ENCODE measurements around the gene RIMBP2. TPM values are rescaled to one million over a fixed set of nuclear protein-coding genes. Genes with fewer than 3 reads are reported as not detected.

RIMBP2 gene
- total and polyA plus RNA-seq, 9 of the 15 experiments (the other 6 are each of a cell fraction or from before 2014, with no cell fraction given), result not detected

DNA sequence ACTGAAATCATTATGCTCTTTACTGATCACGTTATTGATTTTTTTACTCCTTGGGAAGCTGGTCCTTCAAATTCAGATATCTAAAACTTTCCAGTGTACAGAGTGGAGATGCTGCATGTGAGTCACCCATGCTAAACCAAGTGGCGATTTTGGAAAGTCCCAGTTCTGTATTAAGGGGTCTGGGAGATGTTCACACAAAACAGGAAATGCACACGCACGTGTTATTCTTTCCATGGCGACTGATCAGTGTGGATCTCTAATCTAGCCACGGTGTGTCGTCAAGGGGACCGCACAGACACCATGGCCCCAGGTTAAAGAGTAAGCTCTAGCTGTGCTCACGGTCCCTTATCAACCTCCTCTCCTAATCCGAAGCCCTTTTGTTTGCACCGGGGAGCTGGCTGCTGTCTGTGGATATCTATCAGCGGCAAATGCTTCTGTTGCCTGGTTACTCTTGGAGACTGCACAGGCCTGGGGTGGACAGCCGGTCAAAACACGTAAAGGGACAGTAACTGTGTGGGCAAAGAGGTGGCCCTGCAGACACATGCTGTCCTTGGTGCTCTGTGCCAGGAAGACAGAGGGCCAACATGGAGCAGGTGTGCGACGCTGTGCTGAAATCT is 96.6 kb downstream of the RIMBP2 start:
- FAIRE-seq, result no peak
- peaks cover 14 to 48% of the 10 kb centered on the region in 2 experiments; a peak in 4 of 5 replicates for H3K27me3 ChIP-seq (ENCODE audit: control insufficient read depth in 2 of 2, insufficient read depth in 2 of 2, low read length in 2 of 2)

GRCh38 chr12:130617219-130617618 is 98.9 kb downstream of the RIMBP2 start:
- CTCF ChIA-PET (ENCODE audit: low intra/inter-chr PET ratio), result no interaction called here
- TF ChIP-seq, protein P1, sequence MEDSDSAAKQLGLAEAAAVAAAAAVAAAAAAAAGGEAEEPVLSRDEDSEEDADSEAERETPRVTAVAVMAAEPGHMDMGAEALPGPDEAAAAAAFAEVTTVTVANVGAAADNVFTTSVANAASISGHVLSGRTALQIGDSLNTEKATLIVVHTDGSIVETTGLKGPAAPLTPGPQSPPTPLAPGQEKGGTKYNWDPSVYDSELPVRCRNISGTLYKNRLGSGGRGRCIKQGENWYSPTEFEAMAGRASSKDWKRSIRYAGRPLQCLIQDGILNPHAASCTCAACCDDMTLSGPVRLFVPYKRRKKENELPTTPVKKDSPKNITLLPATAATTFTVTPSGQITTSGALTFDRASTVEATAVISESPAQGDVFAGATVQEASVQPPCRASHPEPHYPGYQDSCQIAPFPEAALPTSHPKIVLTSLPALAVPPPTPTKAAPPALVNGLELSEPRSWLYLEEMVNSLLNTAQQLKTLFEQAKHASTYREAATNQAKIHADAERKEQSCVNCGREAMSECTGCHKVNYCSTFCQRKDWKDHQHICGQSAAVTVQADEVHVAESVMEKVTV (CRISPR knock-in tag; IDR thresholded peaks at IDR 0.05), result no peak
- no peak for TF ChIP-seq MCM7 (IDR thresholded peaks at IDR 0.05)
- TF ChIP-seq ZNF347 (CRISPR knock-in tag; IDR thresholded peaks at IDR 0.05; ENCODE audit: low read depth), result no peak
- no peak for TF ChIP-seq TBL1XR1 (IDR thresholded peaks at IDR 0.05; ENCODE audit: low read length in 2 of 2)
- TF ChIP-seq PCBP1 (IDR thresholded peaks at IDR 0.05; ENCODE audit: low read depth, low read length, poor library complexity, severe bottlenecking), result no peak
- no peak for TF ChIP-seq IFI16 (CRISPR knock-in tag; IDR thresholded peaks at IDR 0.05)
- no peak for TF ChIP-seq ATF7 (IDR thresholded peaks at IDR 0.05)
- TF ChIP-seq SAFB (IDR thresholded peaks at IDR 0.05; ENCODE audit: borderline replicate concordance, low read depth, low read length), result no peak
- no peak for TF ChIP-seq MEF2D (tag; conservative IDR thresholded peaks at IDR 0.05; ENCODE audit: low read depth)
- no peak for TF ChIP-seq DPF2 (IDR thresholded peaks at IDR 0.05)
- no peak for TF ChIP-seq JUN (IDR thresholded peaks at IDR 0.05; ENCODE audit: borderline replicate concordance, low read depth, low read length)
- no peak for TF ChIP-seq JUN (CRISPR knock-in tag; IDR thresholded peaks at IDR 0.05; ENCODE audit: borderline replicate concordance)
- TF ChIP-seq EGR1 (conservative IDR thresholded peaks at IDR 0.05), result no peak

More for the DNA sequence above, 96.6 kb downstream of the RIMBP2 start:
- WGBS (ENCODE audit: insufficient coverage, low coverage, missing lambda C conversion rate), result 0% methylated on average over 14 of the region's 16 CpGs
- in situ Hi-C loops (cut with MboI) (no loop called here), intact Hi-C loops (cut with micrococcal nuclease) (no loop called here)
- Histone ChIP-seq H3K4me3 (no peak overlapping the region), H3K27ac (ENCODE audit: extremely low read depth, low read depth, low read length) (no peak overlapping the region), H4K20me1 (replicated peaks; ENCODE audit: control insufficient read depth, insufficient read depth, low read length) (no peaks in the 10 kb centered on the region; the same call in 1 of the 2 replicates), H3K36me3 (ENCODE audit: control insufficient read depth, insufficient read depth, low read length) (no peaks in the 10 kb centered on the region), H3K79me2 (ENCODE audit: control insufficient read depth, insufficient read depth, low read length) (no peaks in the 10 kb centered on the region), H3K4me2 (ENCODE audit: insufficient read depth, low read length) (no peak overlapping the region), H2AFZ (ENCODE audit: low read depth, low read length) (no peak overlapping the region), H3K9me3 (replicated peaks; ENCODE audit: control insufficient read depth, insufficient read depth, low read depth, low read length) (no peaks in the 10 kb centered on the region), H3K9ac (ENCODE audit: insufficient read depth in 1 of 2, low read depth in 2 of 2, low read length in 2 of 2) (no peak overlapping the region), H3K9me1 (ENCODE audit: control insufficient read depth, insufficient read depth, low read length) (no peaks in the 10 kb centered on the region), H3K4me1 (replicated peaks in 1 of 2; ENCODE audit: control insufficient read depth in 2 of 2, insufficient read depth in 2 of 2, low read length in 2 of 2) (no peaks in the 10 kb centered on the region)
- ChIA-PET POLR2A (no interaction called here), CTCF (ENCODE audit: low intra/inter-chr PET ratio) (no interaction called here)
- ATAC-seq (no peak), DNase-seq (ENCODE audit: extremely low read depth in 1 of 4, low spot score in 3 of 4) (no peak)
- BruUV-seq (replicated peaks), result no TSS peak
- TF ChIP-seq EWSR1 (IDR thresholded peaks at IDR 0.05; ENCODE audit: borderline replicate concordance, low read depth, partially characterized antibody) (no peak), PHTF2 (CRISPR knock-in tag; IDR thresholded peaks at IDR 0.05) (no peak), ZNF644 (tag; IDR thresholded peaks at IDR 0.05; ENCODE audit: low read depth) (no peak), NFRKB (IDR thresholded peaks at IDR 0.05; ENCODE audit: low read depth) (no peak), MCM7 (IDR thresholded peaks at IDR 0.05) (no peak)

More at GRCh38 chr12:130617219-130617618, 98.9 kb downstream of the RIMBP2 start:
- Histone ChIP-seq H4K20me1 (replicated peaks; ENCODE audit: control insufficient read depth, insufficient read depth, low read length) (no peaks in the 10 kb centered on the region; the same call in 1 of the 2 replicates), H3K4me1 (replicated peaks in 1 of 2; ENCODE audit: control insufficient read depth in 2 of 2, insufficient read depth in 2 of 2, low read length in 2 of 2) (no peaks in the 10 kb centered on the region), H3K27me3 (ENCODE audit: control insufficient read depth in 2 of 2, insufficient read depth in 2 of 2, low read length in 2 of 2) (peaks cover 20 to 68% of the 10 kb centered on the region in 2 experiments; a peak in 4 of 5 replicates), H3K9ac (ENCODE audit: insufficient read depth in 1 of 2, low read depth in 2 of 2, low read length in 2 of 2) (no peak overlapping the region), H3K36me3 (ENCODE audit: control insufficient read depth, insufficient read depth, low read length) (no peaks in the 10 kb centered on the region), H3K79me2 (ENCODE audit: control insufficient read depth, insufficient read depth, low read length) (no peaks in the 10 kb centered on the region), H3K4me2 (ENCODE audit: insufficient read depth, low read length) (no peak overlapping the region), H3K27ac (ENCODE audit: extremely low read depth, low read depth, low read length) (no peak overlapping the region), H3K4me3 (no peak overlapping the region), H3K9me1 (ENCODE audit: control insufficient read depth, insufficient read depth, low read length) (no peaks in the 10 kb centered on the region), H3K9me3 (replicated peaks; ENCODE audit: control insufficient read depth, insufficient read depth, low read depth, low read length) (no peaks in the 10 kb centered on the region), H2AFZ (ENCODE audit: low read depth, low read length) (no peak overlapping the region)
- no TSS peak for BruUV-seq (replicated peaks)
- DNase-seq (ENCODE audit: extremely low read depth in 1 of 4, low spot score in 3 of 4) (no peak), ATAC-seq (no peak), FAIRE-seq (no peak)
- in situ Hi-C loops (cut with MboI) (no loop called here), intact Hi-C loops (cut with micrococcal nuclease) (no loop called here)
- POLR2A ChIA-PET, result no interaction called here
- 0% methylated on average over 4 of the region's 4 CpGs for WGBS (ENCODE audit: insufficient coverage, low coverage, missing lambda C conversion rate)

Measured in K562 (cell line).